HG03103 (cell line): ENCODE results near the gene WAC.
"Not testable (repeated sequence)": the region's sequence is repeated elsewhere in the genome, so short reads cannot be mapped to it uniquely, and the experiment has no call there.

Experiments
- ATAC-seq: cut with Tn5 transposase; IDR thresholded peaks from one replicate; pipeline ENCODE4 v1.9.1; 2021; ENCODE audit warnings: low read depth; ENCODE audit not compliant: unreplicated experiment

The WAC gene

DNA sequence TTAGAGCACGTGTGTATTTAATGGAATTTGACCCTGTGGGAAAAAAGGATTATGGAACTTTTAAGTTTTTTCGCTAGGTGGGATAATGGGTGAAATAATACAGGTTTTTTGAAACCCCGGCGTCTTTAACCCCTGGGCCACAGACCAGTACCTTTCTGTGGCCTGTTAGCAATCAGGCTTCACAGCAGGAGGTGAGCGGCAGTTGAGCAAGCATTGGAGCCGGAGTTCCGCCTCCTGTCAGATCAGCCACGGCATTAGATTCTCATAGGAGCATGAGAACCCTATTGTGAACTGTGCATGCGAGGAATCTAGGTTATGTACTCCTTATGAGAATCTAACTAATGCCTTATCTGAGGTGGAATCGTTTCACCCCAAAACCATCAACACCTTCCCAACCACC is 28.6 kb downstream of the WAC start:
- ATAC-seq: no peak

DNA sequence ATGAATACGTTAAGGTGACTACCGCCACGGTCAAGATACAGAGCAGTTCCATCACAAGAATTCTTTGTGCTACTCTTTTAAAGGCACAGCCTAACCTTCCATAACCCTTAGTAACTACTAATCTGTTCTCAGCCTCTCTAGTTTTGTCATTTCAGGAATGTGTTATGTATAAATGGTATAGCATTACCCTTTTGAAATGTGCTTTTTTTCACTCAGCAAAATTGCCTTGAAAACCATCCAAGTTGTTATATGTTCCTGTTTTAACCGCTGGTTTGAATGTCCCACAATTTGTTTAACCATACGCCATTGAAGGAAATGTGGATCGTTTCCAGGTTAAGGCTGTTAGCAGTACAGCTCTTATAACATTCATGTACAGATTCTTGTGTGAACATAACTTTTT is 32.0 kb downstream of the WAC start:
- no peak for ATAC-seq

DNA sequence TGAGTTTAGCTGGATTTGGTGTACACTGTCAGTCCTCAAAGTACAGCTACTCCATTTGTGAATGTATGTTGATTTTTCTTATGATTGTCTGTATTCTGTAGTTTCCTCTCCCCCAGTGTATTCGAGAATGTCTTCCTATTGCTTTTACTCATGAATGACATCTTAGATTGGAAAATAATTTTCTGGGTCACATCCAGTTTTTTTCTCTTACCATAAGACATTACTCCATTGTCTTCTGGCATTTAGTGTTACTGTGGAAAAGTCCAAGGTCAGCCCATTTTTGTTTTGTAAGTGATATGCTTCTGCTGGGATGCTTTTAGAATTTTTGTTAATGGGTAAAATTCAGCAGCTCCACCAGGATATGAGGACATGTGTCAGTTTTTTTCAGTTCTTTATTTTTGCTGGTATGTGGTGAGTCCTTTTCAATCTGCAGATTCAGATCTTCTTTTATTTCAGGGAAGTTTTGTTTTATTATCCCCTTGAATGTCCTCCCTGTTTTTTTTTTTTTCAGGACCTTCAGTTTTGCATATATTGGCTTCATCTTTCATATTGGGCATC is 33.6 kb downstream of the WAC start:
- no peak for ATAC-seq

DNA sequence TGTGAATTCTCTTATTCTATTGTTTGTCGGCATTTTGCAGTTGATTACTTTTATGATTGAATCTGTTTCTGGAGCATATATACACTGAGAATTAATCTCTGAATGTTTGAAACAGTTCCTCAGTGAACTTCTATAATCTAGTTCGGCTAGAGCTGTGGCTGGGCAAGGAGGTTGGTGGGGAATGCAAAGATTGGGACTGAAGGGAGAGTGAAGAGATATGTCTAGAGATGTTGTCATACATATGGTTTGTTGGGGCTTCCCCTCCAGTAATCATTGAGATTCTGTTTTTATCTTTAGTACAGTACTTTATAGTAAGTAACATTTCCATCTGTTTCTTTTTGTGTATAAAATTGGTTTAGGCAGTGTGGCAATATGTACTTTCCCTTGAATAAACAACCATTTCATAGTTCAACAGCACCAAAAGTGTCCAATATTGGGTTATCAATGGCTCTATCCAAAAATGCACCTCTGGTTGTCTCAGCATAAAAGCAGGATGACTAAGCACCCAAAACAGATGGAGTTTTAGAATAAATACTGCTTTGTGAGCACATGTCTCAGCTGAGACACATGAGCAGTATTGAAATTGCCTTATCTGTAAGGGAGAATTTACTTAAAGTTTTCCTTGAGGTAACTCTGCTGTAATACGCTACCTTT is 36.7 kb downstream of the WAC start:
- no peak for ATAC-seq

DNA sequence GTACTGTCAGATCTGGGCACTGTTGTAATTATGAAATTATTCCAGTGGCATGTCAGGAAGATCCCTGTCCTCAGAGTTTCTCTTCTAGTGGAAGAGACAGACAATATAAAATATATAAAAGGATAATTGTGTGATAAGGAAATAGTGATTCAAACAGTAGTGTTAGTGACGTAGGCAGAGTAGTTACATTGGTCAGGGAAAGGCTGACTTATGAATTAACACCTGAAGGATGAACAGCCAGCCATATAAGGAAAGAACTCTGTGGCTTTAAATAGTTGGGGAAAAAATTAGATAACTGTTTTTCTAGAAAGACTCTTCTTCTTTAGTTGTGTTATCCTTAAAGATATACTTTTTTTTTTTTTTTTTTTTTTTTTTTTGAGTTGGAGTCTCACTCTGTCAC is 37.7 kb downstream of the WAC start:
- ATAC-seq: no peak

DNA sequence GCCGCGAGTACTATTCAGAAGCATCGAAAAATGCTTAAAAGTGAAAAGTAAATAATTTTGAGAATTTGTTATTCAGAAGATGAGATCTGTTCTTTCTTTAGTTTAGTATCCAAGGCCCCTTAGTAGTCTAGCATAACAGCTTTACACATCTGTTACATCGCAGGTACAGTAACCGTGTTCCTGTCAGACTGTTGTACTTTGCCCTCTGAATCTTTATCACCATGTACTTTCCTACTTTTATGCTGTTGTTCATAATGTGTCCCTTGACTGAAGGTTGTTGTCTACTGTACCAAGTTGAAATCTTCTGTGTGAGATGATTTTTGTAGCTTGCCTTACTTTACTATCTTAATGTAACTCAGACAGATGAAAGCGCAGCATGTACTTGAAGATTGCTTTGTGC is 38.3 kb downstream of the WAC start:
- ATAC-seq: no peak

DNA sequence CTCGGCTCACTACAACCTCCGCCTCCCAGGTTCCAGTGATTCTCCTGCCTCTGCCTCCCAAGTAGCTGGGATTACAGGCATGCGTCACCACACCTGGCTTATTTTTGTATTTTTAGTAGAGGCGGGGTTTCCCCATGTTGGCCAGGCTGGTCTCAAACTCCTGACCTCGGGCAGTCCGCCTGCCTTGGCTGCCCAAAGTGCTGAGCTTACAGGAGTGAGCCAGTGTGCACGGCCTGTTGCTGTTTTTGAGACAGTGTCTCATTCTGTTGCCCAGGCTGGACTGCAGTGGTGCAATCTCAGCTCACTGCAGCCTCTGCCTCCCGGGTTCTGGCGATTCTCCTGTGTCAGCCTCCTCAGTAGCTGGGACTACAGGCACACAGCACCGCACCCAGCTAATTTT is 41.3 kb downstream of the WAC start:
- not testable (repeated sequence) for ATAC-seq

DNA sequence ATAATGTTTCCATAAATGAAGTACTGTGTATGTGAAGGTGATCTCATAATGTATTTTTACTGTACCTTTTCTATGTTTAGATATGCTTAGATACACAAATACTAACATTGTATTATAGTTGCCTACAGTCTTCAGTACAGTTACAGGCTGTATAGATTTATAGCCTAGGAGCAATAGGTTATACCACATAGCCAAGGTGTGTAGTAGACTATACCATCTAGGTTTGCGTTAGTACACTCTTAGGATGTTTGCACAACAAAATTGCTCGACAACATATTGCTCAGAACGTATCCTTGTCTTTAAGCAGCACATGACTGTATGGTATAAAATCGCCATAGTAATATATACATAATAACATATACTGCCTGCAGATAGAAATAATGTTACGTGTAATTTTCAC is 42.9 kb downstream of the WAC start:
- ATAC-seq: no peak

DNA sequence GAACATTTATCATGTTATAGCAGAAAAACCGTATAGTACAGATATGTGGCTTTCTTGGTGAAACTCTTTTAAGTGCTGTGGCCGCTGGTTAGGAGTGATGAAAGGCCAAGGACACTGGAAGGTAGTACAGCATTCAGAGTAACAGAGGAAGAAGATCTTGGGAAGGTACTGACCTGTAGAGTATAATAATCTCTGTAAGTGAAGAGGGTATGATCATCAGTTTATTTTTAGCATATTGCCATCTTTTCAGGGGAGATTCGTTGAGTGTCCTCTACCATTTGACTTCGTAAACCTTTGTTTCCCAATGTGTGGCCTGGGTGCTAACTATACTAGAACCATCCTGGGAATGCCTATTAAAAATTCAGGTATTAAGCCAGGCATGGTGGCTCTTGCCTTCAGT is 44.6 kb downstream of the WAC start:
- ATAC-seq: no peak

DNA sequence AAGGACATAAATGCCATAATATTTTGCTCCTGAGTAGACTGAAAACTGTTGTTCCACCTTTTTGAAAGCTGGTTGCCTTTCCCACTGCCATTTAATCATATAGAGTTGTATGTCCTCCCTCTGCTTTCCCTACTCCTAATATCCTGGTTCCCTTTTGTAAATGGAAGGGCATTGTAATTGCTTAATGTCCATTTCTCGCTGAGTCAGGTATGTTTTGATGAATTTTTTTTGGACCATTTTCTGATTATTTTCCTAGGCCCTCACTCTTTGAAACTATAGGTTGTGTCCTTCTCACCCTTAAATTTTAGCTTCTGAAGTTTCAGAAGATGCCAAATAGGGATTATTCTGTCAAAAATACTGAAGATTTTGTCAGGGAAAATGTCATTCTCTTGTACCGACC is 45.5 kb downstream of the WAC start:
- ATAC-seq: no peak

DNA sequence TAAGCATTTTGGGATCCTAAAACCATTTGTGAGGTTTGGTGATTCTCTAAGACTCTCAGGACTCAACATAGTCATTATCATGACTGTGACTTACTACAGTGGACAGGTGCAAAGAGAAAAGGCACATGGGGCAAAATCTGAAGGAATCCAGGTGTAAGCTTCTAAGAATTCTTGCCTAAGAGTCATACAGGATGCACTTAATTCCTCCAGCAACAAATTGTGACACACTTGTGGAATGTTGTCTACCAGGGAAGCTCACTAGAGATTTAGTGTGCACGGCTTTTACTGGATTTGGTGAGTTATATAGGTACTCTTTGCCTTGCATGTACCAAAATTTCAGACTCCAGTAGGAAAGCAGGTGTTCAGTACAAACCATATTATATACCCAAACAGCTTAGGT is 47.9 kb downstream of the WAC start:
- ATAC-seq: no peak

DNA sequence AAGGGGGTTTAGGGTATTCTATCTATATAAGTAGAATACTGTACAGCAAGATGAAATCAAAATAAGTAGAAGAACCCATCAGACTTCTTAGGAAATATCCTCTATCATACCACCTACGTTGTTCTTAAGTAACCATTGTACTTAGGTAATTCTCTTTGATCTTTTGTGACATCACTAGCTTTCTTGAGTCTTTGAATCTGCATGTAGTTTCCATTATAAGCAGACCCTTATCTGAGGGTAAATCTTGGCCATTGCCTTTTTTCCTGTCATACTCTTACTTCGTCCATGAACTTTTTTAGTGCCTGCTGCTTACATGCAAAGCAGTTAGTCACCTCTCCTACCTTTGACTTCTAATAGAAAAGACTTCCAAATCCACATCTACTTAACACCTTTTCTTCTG is 49.0 kb downstream of the WAC start:
- no peak for ATAC-seq

DNA sequence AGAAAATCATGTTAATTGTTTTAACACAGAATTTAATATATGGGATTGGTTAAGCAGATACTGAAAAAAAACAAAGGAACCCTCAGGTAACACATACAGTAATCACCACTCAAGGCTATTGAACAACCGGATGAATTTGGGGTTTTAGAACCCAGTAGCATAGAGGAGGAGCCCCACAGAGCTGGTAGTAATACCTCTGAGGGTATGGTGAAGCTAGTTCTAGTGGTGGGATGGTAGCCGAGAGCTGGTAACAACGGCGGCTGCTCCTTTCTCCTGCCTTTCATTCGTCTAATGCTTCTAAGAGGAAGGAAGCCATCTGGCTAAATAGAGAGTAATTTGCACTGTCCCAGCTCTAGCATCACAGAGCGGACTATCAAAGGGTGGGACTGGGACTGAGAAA is 52.2 kb downstream of the WAC start:
- ATAC-seq: no peak

DNA sequence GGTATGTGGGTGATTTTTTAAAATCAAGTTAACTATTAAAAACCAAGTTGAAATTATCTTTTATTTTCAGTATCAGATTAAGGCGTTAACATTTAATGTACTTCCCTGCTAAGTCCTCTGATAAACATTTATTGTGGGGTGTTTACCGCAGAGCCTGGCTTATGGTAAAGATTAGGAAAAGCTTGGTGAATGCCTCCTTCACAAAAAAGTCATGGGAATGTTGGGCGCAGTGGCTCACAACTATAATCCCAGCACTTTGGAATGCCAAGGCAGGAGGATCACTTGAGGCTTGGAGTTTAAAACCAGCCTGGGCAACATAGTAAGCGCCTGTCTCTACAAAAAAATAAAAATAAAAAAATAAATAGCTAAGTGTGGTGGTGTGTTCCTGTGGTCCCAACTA is 53.3 kb downstream of the WAC start:
- no peak for ATAC-seq

DNA sequence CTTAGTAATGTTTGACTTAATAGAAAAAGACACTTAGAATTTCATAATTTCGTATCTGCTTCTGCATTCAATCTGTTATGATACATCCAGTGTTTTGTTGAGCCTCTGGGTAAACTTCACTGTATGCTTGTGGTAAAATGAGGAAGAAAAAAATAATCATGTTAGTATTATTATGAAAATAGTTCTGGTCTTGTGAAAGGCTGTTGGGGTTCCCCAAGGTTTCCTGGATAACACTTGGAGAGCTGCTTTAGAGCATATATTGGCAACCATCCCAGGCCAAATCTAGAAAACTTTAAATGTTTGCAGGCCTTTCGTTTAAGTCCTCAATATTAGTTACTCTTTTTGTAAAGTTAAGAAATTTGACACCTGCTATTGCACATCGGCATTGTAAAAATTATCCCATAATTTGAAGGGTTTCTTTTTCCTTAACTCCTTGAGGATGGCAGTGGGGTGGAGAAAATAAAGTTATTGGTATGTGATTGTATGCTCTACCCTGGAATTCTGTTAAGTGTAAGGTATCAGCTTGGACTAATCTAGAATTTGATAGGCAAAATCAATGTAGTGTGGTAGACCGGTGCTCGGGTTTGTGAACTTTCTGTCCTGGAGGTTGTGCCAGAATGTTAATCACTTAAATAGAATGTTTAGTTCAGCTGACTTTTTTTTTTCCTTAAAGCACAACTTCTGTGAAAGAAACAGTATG is 54.5 kb downstream of the WAC start:
- ATAC-seq: no peak

DNA sequence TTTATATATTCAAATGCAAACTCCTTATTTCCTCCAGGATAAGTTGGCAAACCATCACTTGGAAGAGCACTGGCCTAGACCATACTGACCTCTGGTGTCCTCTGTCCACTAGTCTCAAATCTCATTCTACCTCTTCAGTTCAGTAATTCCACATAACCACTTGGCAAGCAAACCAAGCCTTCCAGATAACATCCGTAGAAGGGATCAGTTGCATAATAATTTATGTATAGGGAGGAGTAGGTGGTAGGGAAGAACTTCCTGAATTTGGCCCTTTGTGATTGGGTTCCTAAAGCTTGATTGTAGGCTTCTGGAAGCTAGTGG is 55.0 kb downstream of the WAC start:
- no peak for ATAC-seq

DNA sequence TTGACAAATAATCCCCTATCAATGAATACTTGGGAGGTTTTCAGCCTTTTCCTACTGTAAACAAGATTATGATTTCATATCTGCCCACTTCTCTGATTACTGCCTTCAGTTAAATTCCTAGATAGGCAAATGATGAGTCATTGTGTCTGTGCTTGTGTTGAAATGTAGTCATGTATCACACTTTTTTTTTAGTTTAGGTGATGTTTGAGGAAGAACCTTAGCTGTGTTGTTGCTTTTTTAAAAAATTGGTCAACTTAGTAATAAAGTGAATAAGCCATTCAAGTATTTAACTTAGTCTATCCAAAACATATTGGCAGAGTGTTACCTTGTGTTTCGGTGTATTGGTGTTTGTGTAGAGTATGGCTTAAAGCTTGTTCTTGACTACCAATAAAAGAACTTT is 60.0 kb downstream of the WAC start:
- ATAC-seq: no peak

DNA sequence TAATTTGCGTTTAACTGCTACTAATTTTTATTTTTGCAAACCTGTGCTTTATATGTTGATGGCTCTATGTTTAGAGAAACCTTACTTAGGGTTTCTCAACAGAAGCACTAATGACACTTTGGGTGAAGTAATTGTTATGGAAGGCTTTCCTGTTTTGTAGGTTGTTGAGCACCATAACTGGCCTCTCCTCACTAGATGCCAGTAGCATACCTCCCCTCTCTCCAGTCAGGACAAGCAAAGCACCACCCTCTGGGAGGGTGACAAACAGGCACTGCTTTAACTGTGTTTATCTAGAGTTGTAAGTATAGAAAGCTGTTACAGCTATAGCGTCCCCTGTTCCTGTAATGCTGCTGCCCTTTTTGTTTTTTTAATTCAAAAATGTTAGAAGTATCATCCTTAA is 60.9 kb downstream of the WAC start:
- no peak for ATAC-seq

DNA sequence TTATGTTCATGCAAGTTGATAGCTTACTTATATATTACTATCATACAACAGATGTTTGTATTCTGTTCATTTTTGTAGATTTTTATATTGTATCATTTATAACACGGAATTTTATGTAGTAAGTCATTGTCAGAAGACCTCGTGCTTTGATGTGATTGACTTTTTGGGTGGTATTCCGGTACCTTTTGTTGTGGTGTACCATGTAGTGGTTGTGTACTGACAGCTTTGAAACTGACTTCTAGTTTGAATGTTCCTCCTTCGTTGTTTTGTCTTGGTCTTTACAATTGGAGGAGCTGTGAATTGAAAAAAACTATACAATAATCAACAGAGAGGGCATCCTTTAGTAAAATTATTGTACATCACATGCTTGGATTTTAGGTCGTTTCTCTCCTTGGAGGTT is 61.5 kb downstream of the WAC start:
- no peak for ATAC-seq

DNA sequence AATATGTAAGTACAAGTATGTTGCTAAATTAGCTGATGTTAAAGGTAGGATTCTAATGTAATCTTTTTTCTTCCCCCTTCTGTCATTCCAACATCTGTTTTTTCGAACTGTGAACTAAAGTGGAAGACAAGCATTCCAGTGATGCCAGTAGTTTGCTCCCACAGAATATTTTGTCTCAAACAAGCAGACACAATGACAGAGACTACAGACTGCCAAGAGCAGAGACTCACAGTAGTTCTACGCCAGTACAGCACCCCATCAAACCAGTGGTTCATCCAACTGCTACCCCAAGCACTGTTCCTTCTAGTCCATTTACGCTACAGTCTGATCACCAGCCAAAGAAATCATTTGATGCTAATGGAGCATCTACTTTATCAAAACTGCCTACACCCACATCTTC is 62.7 kb downstream of the WAC start:
- no peak for ATAC-seq

DNA sequence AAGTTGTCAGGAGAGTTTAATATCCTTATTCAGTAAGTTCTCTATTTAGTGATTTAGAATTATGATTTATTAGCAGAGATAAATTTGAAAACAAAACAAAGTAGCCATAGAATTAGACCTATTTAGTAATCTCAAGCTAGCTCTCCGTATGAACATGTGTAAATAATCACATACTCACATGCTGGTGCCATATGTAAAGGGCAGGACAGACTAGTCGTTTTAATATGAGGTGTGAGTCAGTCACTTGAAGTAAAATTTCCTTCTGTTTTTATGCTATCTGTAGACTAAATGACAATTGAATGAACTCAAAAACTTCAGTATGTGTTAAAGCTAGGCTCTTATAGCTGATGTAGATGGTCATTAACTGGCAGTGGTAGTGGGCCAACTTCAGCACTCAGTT is 67.1 kb downstream of the WAC start:
- ATAC-seq: no peak

DNA sequence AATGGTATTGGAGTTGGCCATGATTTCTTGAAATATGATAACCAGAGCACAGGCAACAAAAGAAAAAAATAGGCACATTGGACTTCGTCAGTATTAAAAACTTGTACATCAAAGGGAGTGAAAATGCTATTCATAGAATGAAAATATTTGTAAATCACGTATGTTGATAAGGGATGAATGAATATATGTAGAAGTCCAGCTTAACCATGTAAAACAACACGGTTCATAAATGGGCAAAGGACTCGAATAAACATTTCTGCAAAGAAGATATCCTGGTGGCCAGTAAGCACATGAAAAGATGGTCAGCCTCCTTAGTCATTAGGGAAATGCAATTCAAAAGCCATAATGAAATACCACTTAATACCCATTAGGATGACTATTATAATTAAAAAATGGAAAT is 68.1 kb downstream of the WAC start:
- ATAC-seq: no peak
